KMS-11 (cell line): Measurements from ENCODE around the gene VPS35.

Experiments used
- H2AFZ ChIP-seq: fragments of 200-600 bp; sonication (generic); 2 replicates; pipeline ENCODE4 v1.6.1; 2016; ENCODE audit warnings: antibody characterized with exemption, mixed run types, low read depth
- H3K27ac ChIP-seq: fragments of 200-600 bp; sonication (generic); 2 replicates; pipeline ENCODE4 v1.6.1; 2016; ENCODE audit warnings: mild to moderate bottlenecking, mixed run types
- H3K27me3 ChIP-seq: fragments of 200-600 bp; sonication (generic); 2 replicates; pipeline ENCODE4 v1.6.1; 2017; ENCODE audit warnings: mild to moderate bottlenecking, low read depth, mixed run types, moderate library complexity; ENCODE audit not compliant: insufficient read depth
- H3K36me3 ChIP-seq: fragments of 200-600 bp; sonication (generic); 2 replicates; pipeline ENCODE4 v1.6.1; 2017; ENCODE audit warnings: mild to moderate bottlenecking, mixed run types; ENCODE audit not compliant: insufficient read depth
- H3K4me1 ChIP-seq: fragments of 200-600 bp; sonication (generic); 2 replicates; pipeline ENCODE4 v1.6.1; 2016; ENCODE audit warnings: mild to moderate bottlenecking, low read depth, mixed run types; ENCODE audit not compliant: poor library complexity, severe bottlenecking
- H3K4me2 ChIP-seq: fragments of 200-600 bp; sonication (generic); 2 replicates; pipeline ENCODE4 v1.7.0; 2016; ENCODE audit warnings: mild to moderate bottlenecking, mixed run types
- H3K4me3 ChIP-seq: fragments of 200-600 bp; sonication (generic); IDR thresholded peaks from 2 replicates; pipeline ENCODE4 v1.6.1; 2017; ENCODE audit warnings: low read depth, low read length, mixed read lengths; ENCODE audit not compliant: insufficient read depth
- H3K79me2 ChIP-seq: fragments of 200-600 bp; sonication (generic); 2 replicates; pipeline ENCODE4 v1.6.1; 2016; ENCODE audit warnings: low read depth, mixed run types; ENCODE audit not compliant: insufficient read depth
- H3K9ac ChIP-seq: fragments of 200-600 bp; sonication (generic); 2 replicates; pipeline ENCODE4 v1.6.1; 2016; ENCODE audit warnings: mild to moderate bottlenecking, mixed run types
- H4K20me1 ChIP-seq: fragments of 200-600 bp; sonication (generic); 2 replicates; pipeline ENCODE4 v1.6.1; 2016; ENCODE audit warnings: mild to moderate bottlenecking, mixed run types; ENCODE audit not compliant: insufficient read depth
- TF ChIP-seq, protein P1 (sequence below): fragments of 200-600 bp; sonication (generic); conservative IDR thresholded peaks from 2 replicates; pipeline ENCODE4 v1.6.1; 2017; ENCODE audit warnings: low read depth, mild to moderate bottlenecking, antibody characterized with exemption, low read length, moderate library complexity, mixed read lengths

VPS35 gene

DNA sequence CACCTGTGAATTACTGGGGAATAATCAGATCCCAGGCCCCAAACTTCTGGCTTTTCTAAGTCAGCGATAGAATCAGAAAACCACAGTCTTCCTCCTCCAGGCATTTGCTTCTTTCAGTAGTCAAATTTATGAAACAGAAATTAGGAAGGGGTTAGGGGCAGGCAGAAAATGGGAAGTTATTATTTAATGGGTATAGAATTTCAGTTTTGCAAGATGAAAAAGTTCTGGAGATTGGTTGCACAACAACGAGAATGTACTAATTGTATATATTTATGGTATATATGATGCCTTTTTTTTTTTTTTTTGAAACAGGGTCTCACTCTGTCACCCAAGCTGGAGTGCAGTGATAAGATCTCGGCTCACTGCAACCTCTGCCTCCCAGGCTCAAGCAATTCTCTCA, 23.9 kb upstream of the VPS35 start:
- no peak overlapping the region for H3K4me2 ChIP-seq
- H3K27ac ChIP-seq: no peak overlapping the region
- no peaks in the 10 kb centered on the region for H4K20me1 ChIP-seq
- TF ChIP-seq, protein P1, sequence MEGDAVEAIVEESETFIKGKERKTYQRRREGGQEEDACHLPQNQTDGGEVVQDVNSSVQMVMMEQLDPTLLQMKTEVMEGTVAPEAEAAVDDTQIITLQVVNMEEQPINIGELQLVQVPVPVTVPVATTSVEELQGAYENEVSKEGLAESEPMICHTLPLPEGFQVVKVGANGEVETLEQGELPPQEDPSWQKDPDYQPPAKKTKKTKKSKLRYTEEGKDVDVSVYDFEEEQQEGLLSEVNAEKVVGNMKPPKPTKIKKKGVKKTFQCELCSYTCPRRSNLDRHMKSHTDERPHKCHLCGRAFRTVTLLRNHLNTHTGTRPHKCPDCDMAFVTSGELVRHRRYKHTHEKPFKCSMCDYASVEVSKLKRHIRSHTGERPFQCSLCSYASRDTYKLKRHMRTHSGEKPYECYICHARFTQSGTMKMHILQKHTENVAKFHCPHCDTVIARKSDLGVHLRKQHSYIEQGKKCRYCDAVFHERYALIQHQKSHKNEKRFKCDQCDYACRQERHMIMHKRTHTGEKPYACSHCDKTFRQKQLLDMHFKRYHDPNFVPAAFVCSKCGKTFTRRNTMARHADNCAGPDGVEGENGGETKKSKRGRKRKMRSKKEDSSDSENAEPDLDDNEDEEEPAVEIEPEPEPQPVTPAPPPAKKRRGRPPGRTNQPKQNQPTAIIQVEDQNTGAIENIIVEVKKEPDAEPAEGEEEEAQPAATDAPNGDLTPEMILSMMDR: no peak
- no peaks in the 10 kb centered on the region for H3K27me3 ChIP-seq
- no peak overlapping the region for H2AFZ ChIP-seq
- H3K9ac ChIP-seq: no peak overlapping the region
- H3K36me3 ChIP-seq: no peaks in the 10 kb centered on the region
- no peak overlapping the region for H3K4me3 ChIP-seq
- no peaks in the 10 kb centered on the region for H3K4me1 ChIP-seq
- no peaks in the 10 kb centered on the region for H3K79me2 ChIP-seq

DNA sequence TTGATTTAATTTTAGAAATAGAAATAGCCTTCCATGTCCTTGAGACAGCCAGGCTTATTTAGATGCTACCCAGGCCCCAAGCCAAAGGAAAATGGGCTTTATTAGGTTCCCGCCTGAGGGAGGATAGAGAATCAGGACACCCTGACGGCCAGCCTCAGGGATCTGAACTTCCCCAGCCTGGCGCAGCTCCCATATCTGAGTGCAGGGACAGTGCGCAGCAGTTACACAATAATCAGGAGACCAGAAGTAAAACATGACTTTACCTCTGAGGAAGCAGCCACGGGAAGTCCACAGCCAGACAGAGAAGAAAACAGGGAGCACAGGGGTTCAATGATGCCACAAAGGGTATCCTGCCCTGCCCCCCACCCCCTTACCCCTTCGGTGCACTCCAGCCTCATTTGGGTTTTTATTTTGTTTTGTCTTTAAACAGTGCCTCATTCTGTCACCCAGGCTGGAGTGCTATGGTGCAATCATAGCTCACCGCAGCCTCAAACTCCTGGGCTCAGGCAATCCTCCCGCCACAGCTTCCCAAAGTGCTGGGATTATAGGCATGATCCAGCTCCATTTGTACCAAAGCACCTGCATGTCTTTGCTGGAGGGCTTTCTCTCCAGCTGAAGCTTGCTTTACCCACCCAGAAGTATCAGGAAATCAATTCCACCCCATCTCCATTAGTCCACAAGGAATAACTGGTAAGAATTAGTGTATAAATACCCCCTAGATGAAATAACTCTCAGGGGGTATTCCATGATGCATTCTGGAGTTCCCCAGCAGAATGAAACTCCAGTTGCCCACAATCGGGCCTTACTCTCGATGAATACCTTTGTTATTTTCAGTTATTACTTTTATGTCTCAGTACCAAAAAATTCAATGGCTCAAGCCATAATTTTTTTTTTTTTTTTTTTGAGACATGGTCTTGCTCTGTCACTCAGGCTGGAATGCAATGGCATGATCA, 22.4 kb upstream of the VPS35 start:
- no peaks in the 10 kb centered on the region for H3K4me1 ChIP-seq
- no peaks in the 10 kb centered on the region for H3K36me3 ChIP-seq
- H3K9ac ChIP-seq: no peak overlapping the region
- H3K27ac ChIP-seq: no peak overlapping the region
- TF ChIP-seq, protein P1: no peak
- H3K79me2 ChIP-seq: no peaks in the 10 kb centered on the region
- no peak overlapping the region for H3K4me2 ChIP-seq
- no peaks in the 10 kb centered on the region for H4K20me1 ChIP-seq
- no peak overlapping the region for H3K4me3 ChIP-seq
- no peak overlapping the region for H2AFZ ChIP-seq
- H3K27me3 ChIP-seq: no peaks in the 10 kb centered on the region

DNA sequence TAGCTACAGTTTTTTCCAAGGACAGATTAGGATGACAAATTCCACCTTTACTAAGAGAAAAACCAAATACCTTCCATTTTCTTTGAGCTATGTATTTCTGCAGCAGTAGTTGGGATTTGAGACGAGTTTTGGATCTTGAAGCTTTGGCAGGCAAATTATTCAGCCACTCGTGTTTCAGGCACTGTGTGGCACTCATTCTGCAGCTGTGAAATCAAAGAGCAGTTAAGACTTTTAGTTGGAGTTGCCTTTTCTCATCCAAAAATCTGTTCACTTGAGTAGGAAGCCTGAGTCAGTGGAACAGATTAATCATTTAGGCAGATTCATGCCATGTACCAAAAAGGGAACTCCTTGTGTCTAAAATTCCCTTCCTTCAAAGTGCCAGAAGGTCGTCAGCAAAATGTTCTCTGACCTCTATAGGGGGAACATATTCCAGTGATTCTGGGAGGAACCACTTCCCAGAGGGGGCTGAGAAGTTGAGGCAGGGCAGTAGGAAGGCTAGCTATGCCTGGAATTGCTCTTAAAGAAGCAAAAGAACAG, 20.6 kb upstream of the VPS35 start:
- Histone ChIP-seq H3K36me3 (no peaks in the 10 kb centered on the region), H3K27ac (no peak overlapping the region), H4K20me1 (no peaks in the 10 kb centered on the region), H3K4me3 (no peak overlapping the region), H3K9ac (no peak overlapping the region), H3K4me2 (no peak overlapping the region), H3K27me3 (no peaks in the 10 kb centered on the region), H3K4me1 (no peaks in the 10 kb centered on the region), H2AFZ (no peak overlapping the region), H3K79me2 (no peaks in the 10 kb centered on the region)
- TF ChIP-seq, protein P1: no peak

DNA sequence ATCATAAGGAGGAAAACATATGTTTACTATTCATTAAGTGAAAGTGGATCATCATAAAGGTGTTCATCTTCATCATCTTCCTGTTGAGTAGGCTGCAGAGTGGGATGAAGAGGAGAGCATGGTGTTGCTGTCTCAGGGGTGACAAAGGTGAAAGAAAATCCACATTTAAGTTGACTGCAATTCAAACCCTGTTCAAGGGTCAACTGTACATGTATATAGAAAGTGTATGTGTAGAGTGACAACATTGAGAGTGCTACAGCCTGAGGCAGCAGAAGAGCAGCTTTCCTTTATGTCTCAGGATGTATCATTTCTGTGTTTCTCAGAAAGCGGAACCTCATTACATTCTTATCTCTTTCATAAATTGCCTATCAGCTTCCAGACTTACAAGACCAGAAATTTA, 17.7 kb upstream of the VPS35 start:
- Histone ChIP-seq H2AFZ (no peak overlapping the region), H3K27ac (no peak overlapping the region), H3K4me3 (no peak overlapping the region), H3K4me2 (no peak overlapping the region), H3K27me3 (no peaks in the 10 kb centered on the region), H3K9ac (no peak overlapping the region), H3K4me1 (no peaks in the 10 kb centered on the region), H4K20me1 (no peaks in the 10 kb centered on the region), H3K79me2 (no peaks in the 10 kb centered on the region), H3K36me3 (no peaks in the 10 kb centered on the region)
- TF ChIP-seq, protein P1: no peak
